ENCODE measurements around the gene RPS8.
"Not testable (repeated sequence)": the region's sequence is repeated elsewhere in the genome, so short reads cannot be mapped to it uniquely, and the experiment has no call there.

RPS8 gene

DNA sequence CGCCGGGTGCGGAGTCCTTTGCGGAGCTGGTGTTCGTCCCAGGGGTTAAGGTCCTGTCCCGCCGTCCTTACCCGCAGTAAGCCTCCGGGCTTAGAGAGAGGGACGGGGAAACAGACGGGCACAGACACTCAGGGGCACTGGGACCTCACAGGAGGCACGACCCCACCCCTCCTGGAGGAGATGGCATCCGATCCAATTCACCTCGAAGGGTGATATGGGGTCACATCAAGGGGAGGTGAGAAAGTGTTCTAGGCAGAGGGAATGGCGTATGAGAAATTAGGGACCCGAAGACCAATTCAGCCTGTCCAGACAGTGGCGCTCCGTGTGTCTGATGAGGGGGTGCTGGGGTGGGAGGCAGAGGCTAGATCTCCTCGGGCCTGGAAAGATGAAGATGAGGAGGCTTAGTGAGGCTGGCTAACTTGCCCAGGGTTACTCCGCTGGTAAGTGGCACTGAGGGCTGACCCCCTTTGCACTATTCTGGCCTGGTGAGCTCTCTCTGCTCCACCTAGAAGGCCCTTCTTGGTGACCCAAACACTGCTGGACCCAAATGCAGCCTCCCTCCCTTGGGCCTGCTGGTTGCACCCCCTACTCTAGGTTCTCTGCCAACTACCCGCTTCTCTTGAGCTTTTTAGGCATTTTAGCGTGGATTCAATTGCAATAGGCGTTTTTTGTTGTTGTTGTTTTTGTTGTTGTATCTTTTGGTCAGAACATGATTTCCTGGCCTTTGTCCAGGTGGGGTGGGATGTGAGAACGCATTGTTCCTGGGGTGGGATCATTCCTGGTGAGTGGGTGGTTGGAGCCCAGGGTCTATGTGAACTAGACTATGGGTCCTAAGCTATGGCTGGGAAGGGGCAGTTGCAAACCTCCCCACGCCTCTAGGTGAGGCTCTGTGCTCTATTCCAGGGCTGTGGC, 45.2 kb downstream of the RPS8 start:
- DNase-seq (ENCODE audit: low spot score): no peak

DNA sequence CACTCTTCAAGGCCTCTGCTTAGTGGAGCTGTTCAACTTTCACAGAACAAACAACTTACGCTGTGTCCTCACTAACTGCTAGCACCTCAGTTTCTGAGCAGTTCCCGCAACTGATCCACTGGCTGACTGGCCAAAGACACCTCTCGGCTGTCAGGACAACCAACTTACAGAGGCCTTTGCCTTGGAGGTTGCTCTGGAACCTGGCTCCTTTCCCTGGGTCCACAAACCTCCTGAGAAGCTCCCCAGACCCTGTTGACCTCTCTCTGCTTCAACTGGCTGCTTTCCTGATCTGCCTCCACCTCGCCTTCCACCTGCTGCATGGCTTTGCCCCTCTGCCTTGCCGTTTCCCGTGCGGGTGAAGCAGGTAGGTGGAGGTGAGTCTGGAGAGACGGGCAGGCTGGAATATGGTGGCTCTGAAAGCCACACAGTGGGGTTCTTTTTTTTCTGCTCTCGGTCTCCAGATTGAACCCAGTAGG, 45.9 kb downstream of the RPS8 start:
- DNase-seq (ENCODE audit: low spot score): no peak

DNA sequence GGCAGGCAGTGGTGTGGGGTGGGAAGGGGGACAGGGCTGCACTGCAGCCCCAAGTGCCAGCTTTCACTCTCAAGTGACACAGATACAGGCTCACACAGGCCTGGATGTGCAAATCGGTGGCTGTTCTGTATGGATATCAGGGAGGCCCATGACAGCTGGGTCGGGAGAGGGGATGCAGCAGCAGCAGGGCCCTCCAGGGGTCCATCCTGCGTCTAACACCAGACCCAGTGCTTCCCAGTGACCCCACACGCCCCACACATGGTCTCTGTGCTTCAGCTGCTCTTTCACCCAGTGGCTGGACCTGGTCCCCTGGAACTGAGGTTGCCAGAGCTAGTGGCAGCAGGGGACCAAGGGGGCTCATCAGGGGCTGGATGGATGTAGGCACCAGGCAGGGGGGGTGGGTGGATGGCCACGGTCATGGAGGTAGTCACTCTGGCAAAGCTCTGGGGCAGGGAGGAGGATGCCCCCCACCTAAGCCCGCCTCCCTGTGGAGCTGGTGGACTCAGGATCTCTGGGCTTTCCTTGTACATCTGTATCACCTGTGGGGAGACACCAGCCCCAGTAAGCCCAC, 46.9 kb downstream of the RPS8 start:
- DNase-seq (ENCODE audit: low spot score): no peak

DNA sequence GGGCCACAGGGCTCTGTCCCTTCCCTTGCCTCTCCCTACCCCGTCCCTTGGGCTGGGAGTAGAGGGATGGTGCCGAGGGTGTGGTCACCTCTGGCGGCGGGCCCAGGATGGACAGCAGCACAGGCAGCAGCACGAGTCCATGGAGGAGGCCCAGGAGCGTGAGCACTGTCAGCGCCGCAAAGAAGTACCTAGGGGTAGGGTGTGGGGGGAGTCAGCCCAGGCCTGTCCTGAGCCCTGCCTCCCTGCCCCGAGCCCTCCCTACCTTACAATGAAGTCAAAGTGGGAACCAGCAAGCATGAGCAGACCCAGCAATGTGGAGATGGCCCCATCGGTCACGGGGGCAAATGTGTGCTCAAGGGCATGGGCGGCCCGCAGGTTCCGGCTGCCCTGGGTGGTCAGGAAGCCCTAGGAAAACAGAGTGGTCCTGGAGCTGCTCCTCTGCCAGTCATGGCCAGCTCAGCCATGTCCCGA, 47.7 kb downstream of the RPS8 start:
- DNase-seq (ENCODE audit: low spot score): no peak

DNA sequence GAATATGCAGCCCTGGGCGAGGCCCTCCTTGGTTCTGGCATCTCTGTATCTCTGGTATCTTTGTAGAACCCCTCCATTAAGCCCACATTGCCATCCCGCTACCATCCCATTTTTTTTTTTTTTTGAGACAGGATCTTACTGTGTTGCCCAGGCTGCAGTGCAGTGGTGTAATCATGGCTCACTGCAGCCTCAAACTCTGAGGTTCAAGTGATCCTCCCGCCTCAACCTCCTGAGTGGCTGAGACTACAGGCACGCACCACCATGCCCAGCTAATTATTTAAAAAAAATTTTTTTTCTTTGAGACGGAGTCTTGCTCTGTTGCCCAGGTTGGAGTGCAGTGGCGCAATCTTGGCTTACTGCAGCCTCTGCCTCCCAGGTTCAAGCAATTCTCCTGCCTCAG, 49.1 kb downstream of the RPS8 start:
- not testable (repeated sequence) for DNase-seq (ENCODE audit: low spot score)

DNA sequence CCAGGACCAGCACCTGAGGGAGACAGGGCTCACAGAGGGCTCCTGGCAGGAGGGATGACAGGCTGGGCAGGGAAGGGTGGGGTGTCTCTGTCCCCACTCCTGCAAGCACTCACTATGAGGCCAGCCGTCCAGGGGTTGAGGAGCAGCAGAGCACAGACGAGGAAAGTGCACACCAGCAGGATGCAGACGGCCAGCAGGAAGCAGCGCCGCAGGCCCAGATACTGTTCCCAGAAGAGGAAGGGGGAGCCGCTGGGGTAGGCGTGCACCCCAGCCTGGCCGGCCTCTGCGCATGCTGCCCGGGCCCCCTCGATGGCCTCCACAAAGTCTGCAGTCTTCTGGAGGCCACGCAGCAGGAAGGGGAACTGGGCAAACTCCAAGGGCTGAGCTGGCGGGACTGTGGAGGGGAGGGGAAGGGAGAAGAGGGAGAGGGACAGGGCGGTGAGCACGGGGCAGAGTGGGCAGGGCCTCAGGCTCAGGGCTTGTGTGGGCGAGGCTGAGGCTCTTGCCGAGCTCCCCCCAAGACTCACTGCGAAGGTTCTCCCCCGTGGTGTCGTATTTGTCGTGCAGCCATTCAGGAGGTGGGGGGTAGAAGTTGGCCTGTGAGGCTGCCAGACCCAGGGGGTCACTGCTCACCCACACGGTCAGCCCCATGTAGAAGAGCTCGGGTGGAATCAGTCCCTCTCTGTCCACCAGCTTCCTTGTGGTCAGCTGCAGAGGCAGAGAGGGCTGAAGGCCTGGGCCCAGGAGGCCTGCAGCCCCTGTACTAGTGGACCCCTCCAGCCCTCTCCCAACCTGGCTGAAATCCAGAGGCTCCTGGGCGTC, 51.2 kb downstream of the RPS8 start:
- DNase-seq (ENCODE audit: low spot score): no peak

DNA sequence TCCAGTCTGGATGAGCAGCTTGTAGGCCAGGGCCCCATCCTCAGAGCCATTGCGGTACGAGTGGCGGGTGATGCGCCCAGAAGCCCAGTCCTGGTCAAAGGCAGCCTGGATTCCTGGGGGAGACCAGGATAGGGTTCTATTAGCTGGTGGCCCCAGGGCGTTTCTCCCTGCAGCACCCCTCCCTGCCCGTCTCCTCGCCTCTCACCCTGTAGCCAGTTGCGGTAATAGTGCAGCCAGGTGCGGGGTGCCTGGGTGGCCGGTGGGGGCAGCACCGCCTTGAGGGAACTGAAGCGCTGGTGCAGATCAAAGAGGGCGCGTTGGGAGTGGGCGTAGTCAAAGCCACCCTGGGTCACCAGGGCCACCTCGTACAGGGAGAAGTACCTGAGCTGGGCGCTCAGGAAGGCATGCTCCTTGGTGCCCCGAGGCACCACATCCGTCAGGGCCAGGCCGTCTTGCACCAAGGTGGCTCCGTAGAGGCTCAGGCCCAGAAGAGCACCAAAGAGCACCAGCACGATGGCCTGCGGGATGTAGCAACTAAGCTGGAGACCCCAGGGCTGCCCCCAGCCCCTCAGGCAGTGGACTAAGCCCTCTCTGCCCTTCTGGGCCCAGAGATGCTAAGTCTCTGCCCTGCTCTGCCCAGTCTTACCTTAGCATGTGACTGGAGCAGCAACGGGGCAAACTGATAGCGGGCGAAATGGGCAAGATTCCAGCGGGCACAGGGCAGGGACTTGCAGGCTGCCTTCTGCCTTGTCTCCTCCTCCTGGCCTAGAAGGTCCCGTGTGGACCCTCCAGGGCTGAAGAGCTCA, 52.1 kb downstream of the RPS8 start:
- no peak for DNase-seq (ENCODE audit: low spot score)

DNA sequence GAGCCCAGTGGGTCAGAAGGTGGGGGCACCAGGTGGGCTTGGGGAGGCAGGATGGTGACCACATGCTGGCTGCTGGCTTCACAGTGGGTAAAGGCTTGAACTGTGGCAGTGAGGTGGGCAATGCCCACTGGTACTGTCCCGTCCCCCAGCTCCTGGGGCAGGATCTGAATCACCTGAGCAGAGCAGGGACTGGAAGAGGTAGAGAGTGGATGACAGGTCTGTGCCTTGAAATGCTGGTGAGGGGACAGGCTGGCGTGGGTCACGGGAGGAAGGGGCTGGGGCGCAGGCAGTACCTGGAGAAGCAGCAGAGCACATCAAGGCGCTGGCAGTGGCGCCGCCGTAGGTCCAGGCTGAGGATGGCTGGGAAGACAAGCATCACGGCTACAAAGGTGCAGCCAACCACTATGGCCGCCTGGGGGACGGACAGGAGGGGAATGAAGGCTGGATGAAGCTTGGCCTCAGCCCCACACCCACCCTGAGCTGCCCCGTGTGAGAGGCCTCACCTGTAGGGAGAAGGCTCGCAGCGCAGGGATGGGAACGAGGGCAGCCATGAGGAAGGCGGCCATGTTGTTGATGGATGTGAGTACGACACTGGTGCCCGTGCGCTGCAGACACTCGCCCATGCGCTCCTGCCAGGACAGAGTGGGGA, 52.8 kb downstream of the RPS8 start:
- DNase-seq (ENCODE audit: low spot score): no peak
